Tibial artery (tissue), 4 donors: ENCODE measurements around the gene ZNF592.
"Not testable (repeated sequence)": the region's sequence is repeated elsewhere in the genome, so short reads cannot be mapped to it uniquely, and the experiment has no call there.

Experiments
- DNase-seq, 2 donors: peaks; one replicate each; pipeline ENCODE4 v3.0.0-alpha.2; 2019
- H3K27ac ChIP-seq, 2 donors: fragments of 200-600 bp; sonication (generic) in 1 of 2; 1 replicate in 1 of 2; 2 replicates in 1 of 2; pipeline ENCODE4 v1.5.1; 2018 to 2019; ENCODE audit warnings: mild to moderate bottlenecking in 1 of 2
- H3K27me3 ChIP-seq, 2 donors: fragments of 200-600 bp; sonication (generic) in 1 of 2; one replicate each; pipeline versions ENCODE4 v1.5.1 to v1.6.0; 2016 to 2019
- H3K36me3 ChIP-seq, 3 donors: fragments of 200-600 bp; sonication (generic) in 2 of 3; one replicate each; pipeline ENCODE4 v1.5.1; 2016 to 2019; ENCODE audit warnings: mild to moderate bottlenecking in 2 of 3
- H3K4me1 ChIP-seq, 4 donors: fragments of 200-600 bp; sonication (generic) in 2 of 4; 1 replicate in 3 of 4; 2 replicates in 1 of 4; pipeline ENCODE4 v1.5.1; 2016 to 2019
- H3K4me3 ChIP-seq, 2 donors: fragments of 200-600 bp; sonication (generic) in 1 of 2; 1 replicate in 1 of 2; 2 replicates in 1 of 2; pipeline ENCODE4 v1.5.1; 2018 to 2019; ENCODE audit warnings: mild to moderate bottlenecking in 2 of 2
- H3K9me3 ChIP-seq, 3 donors: fragments of 200-600 bp; sonication (generic) in 1 of 3; one replicate each; pipeline ENCODE4 v1.5.1; 2016 to 2019
- intact Hi-C: fragments of 100-400 bp; cut with DNase I; formaldehyde crosslinking; loops from one replicate; pipeline ENCODE4 v1.15.0; 2023; ENCODE audit warnings: low total_unique reads
- TF ChIP-seq, protein P1 (sequence below), 2 experiments: fragments of 200-600 bp in 1 of 2; fragments of 450-650 bp in 1 of 2; IDR thresholded peaks; one replicate each; pipeline ENCODE4 v1.5.1; 2017 to 2019; ENCODE audit warnings: antibody characterized with exemption in 2 of 2, mild to moderate bottlenecking in 1 of 2, moderate library complexity in 1 of 2

ZNF592 gene

DNA sequence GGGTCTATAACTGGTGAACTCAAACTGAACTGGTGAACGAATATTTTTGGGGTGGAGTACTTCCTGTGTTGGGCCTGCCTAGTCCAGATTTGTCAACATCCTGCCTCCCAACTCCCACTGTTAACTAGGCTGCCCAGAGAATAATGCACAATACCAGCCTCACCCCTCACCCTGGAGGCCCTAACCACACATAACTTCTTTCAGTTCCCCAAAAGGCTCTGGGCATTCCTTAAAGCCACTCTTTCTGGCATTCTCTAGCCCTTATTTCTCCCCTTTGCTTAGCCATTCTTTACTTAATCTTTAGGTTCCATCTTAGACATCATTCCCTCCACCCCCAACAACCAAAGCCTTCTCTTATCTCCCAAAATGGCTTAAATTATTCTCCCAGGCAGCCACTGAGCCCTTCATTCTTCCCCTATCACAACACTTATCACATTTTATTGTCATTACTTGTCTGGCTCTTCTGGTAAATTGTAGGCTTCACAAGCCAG lies 23.3 kb upstream of the ZNF592 start:
- Histone ChIP-seq H3K9me3 (no peaks in the 10 kb centered on the region), H3K36me3 (no peaks in the 10 kb centered on the region), H3K27me3 (no peaks in the 10 kb centered on the region), H3K4me3 (no peak overlapping the region), H3K4me1 (no peaks in the 10 kb centered on the region), H3K27ac (no peak overlapping the region)
- DNase-seq = peak in 1 of 2 donors; percentile 50
- TF ChIP-seq, protein P1, sequence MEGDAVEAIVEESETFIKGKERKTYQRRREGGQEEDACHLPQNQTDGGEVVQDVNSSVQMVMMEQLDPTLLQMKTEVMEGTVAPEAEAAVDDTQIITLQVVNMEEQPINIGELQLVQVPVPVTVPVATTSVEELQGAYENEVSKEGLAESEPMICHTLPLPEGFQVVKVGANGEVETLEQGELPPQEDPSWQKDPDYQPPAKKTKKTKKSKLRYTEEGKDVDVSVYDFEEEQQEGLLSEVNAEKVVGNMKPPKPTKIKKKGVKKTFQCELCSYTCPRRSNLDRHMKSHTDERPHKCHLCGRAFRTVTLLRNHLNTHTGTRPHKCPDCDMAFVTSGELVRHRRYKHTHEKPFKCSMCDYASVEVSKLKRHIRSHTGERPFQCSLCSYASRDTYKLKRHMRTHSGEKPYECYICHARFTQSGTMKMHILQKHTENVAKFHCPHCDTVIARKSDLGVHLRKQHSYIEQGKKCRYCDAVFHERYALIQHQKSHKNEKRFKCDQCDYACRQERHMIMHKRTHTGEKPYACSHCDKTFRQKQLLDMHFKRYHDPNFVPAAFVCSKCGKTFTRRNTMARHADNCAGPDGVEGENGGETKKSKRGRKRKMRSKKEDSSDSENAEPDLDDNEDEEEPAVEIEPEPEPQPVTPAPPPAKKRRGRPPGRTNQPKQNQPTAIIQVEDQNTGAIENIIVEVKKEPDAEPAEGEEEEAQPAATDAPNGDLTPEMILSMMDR (IDR thresholded peaks at IDR 0.05) = no peak
- intact Hi-C loops = no loop called here

DNA sequence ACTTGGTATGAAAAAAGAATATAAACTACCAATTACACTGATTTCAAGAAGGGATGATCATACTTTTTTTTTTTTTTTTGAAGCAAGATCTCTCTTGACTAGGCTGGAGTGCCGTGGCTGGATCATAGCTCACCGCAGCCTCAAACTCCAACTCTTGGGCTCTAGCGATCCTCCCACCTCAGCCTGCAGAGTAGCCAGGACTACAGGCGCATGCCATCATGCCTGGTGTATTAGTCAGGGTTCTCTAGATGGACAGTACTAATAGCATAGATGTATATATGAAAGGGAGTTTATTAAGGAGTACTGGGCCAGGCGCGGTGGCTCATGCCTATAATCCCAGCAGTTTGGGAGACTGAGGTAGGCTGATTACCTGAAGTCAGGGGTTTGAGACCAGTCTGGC lies 21.0 kb upstream of the ZNF592 start:
- Histone ChIP-seq H3K9me3 (no peaks in the 10 kb centered on the region), H3K4me1 (no peaks in the 10 kb centered on the region), H3K27me3 (no peaks in the 10 kb centered on the region), H3K4me3 (no peak overlapping the region), H3K36me3 (no peaks in the 10 kb centered on the region), H3K27ac (no peak overlapping the region)
- TF ChIP-seq, protein P1 (IDR thresholded peaks at IDR 0.05) = no peak
- intact Hi-C loops = no loop called here
- no peak for DNase-seq

DNA sequence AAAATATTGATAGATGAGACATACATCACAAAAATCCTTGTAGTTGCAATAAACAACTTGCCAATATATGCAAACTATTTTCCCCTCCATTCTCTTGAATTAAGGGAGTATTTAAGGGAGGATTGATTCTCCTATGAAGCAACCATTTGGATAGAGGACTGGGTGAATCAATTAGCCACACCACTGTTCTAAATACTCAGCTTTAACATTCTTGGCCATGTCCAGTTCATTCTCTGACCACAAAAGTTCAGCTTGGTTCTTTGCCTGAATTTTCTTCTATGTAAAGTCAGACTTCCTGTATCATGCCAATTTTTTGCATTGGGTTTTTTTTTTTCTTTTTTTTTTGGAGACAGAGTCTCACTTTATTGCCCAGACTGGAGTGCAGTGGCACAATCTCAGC lies 16.6 kb upstream of the ZNF592 start:
- Histone ChIP-seq H3K27me3 (no peaks in the 10 kb centered on the region), H3K9me3 (no peaks in the 10 kb centered on the region), H3K27ac (no peak overlapping the region), H3K4me1 (no peaks in the 10 kb centered on the region), H3K36me3 (no peaks in the 10 kb centered on the region), H3K4me3 (no peak overlapping the region)
- intact Hi-C loops = no loop called here
- TF ChIP-seq, protein P1 (IDR thresholded peaks at IDR 0.05) = no peak
- DNase-seq = no peak

DNA sequence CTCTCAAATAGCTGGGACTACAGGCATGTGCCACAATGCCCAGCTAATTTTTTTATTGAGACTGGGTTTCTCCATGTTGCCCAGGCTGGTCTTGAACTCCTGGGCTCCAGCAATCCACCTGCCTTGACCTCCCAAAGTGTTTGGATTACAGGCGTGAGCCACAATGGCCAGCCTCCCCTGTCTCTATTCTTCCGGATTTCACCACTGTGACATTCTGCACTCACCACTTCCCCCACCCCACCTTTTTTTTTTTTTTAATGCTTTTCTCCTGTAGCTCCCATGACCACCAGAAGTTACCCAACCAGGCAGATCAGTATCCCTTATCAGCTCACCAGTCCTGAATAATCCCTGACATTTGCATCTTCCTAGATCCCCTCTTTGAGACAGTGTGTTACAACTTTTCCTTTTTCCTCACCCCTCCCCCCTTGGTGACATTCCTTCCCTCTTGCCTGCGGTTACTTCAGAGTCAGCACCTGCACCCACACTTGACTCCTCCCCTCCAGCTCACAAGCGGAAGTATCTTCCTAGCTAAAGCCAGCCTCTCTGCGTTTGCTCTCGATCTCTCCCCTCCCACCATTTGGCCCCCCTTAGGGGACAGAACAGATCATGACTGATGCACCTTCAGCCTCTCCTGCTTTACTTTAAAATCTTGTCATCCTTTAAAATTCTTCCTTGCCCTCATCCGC lies 13.5 kb upstream of the ZNF592 start:
- Histone ChIP-seq H3K9me3 (no peaks in the 10 kb centered on the region), H3K4me3 (no peak overlapping the region), H3K27ac (no peak overlapping the region), H3K27me3 (no peaks in the 10 kb centered on the region), H3K4me1 (peaks cover 0 to under 1% (median 0%) of the 10 kb centered on the region in 4 donors), H3K36me3 (no peaks in the 10 kb centered on the region)
- DNase-seq = peak; percentile 48 to 68
- TF ChIP-seq, protein P1 (IDR thresholded peaks at IDR 0.05) = no peak
- intact Hi-C loops = no loop called here

DNA sequence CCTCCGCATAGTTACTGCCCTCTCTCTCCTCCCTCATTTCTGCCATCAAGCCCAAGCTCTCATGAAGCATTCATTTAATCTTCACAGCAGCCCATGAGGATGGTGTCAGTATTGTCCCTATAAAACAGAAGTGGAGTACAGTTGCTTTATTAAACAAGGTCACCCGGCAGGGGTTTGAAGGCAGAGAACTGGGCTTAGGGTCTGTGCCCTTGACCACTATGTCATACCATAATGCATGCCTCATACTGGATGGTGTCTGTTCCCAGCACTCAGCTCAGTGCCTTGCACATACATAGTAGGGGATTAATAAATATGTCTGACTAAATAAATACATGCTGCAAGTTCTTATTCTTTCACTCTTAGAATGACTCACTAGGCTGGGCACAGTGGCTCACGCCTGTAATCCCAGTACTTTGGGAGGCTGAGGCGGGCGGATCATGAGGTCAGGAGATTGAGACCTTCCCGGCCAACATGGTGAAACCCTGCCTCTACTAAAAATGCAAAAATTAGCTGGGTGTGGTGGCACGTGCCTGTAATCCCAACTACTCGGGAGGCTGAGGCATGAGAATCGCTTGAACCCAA lies 12.8 kb upstream of the ZNF592 start:
- H3K36me3 ChIP-seq, intact Hi-C loops, H3K9me3 ChIP-seq, H3K27me3 ChIP-seq, DNase-seq, H3K4me1 ChIP-seq, H3K27ac ChIP-seq, H3K4me3 ChIP-seq: not testable (repeated sequence)

DNA sequence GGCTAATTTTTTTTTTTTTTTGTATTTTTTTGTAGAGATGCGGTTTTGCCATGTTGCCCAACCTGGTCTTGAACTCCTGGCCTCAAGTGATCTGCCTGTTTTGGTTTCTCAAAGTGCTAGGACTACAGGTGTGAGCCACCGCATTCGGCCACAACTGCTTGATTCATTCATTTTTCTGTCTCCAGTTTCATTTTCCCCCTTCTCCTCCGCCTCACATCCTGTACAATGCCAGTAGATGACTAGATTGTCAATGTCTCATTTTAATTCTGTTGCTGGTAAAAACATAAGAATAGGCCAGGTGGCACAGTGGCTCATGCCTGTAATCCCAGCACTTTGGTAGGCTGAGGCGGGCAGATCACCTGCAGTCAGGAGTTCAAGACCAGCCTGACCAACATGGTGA lies 12.0 kb upstream of the ZNF592 start:
- intact Hi-C loops = no loop called here
- no peaks in the 10 kb centered on the region for H3K36me3 ChIP-seq
- H3K4me1 ChIP-seq = peaks cover 0 to 9% (median 3%) of the 10 kb centered on the region in 4 donors
- H3K4me3 ChIP-seq = no peak overlapping the region
- DNase-seq = no peak
- H3K27me3 ChIP-seq = no peaks in the 10 kb centered on the region
- TF ChIP-seq, protein P1 (IDR thresholded peaks at IDR 0.05) = no peak
- no peaks in the 10 kb centered on the region for H3K9me3 ChIP-seq
- H3K27ac ChIP-seq = no peak overlapping the region
